Gastrocnemius medialis (tissue), 4 donors: Measurements from ENCODE around the gene TMPRSS9. TPM values are rescaled to one million over a fixed set of nuclear protein-coding genes. Genes with fewer than 3 reads are reported as not detected.

Experiments
- ATAC-seq, 2 donors: fragments of 150-250 bp; one replicate each; pipeline ENCODE4 v1.9.1; 2016
- DNase-seq, 2 donors: peaks; one replicate each; pipeline ENCODE4 v3.0.0-alpha.2; 2019
- H3K27ac ChIP-seq, 4 donors: fragments of 200-600 bp; sonication (generic); 1 replicate in 1 of 4; 2 replicates in 3 of 4; pipeline ENCODE4 v1.5.1; 2016 to 2018; ENCODE audit warnings: mild to moderate bottlenecking in 2 of 4, moderate library complexity in 1 of 4
- H3K27me3 ChIP-seq, 3 donors: fragments of 200-600 bp; sonication (generic) in 2 of 3; 1 replicate in 1 of 3; 2 replicates in 2 of 3; pipeline versions ENCODE4 v1.5.1 to v1.6.0; 2016 to 2019; ENCODE audit warnings: mild to moderate bottlenecking in 1 of 3, moderate library complexity in 1 of 3
- H3K36me3 ChIP-seq, 2 donors: fragments of 200-600 bp; sonication (generic) in 1 of 2; one replicate each; pipeline ENCODE4 v1.5.1; 2017 to 2018
- H3K4me1 ChIP-seq, 2 donors: fragments of 200-600 bp; sonication (generic) in 1 of 2; one replicate each; pipeline ENCODE4 v1.5.1; 2016 to 2017; ENCODE audit warnings: mild to moderate bottlenecking in 2 of 2
- H3K4me3 ChIP-seq, 4 donors: fragments of 200-600 bp; sonication (generic) in 3 of 4; 1 replicate in 1 of 4; 2 replicates in 3 of 4; pipeline ENCODE4 v1.5.1; 2016 to 2019; ENCODE audit warnings: mild to moderate bottlenecking in 2 of 4
- H3K9me3 ChIP-seq, 3 donors: fragments of 200-600 bp; sonication (generic) in 2 of 3; 1 replicate in 1 of 3; 2 replicates in 2 of 3; pipeline ENCODE4 v1.5.1; 2016 to 2019
- CTCF ChIP-seq, 5 experiments: fragments of 450-650 bp in 3 of 5; fragments of 200-600 bp in 2 of 5; sonication (generic) in 2 of 5; IDR thresholded peaks in 4 of 5; conservative IDR thresholded peaks in 1 of 5; 1 replicate in 4 of 5; 2 replicates in 1 of 5; pipeline ENCODE4 v1.5.1; 2016 to 2019; ENCODE audit warnings: antibody characterized with exemption in 5 of 5, mild to moderate bottlenecking in 3 of 5, moderate library complexity in 3 of 5
- POLR2A ChIP-seq, 2 donors: fragments of 450-650 bp; IDR thresholded peaks; one replicate each; pipeline ENCODE4 v1.6.1; 2017; ENCODE audit warnings: antibody characterized with exemption in 2 of 2, mild to moderate bottlenecking in 2 of 2, moderate library complexity in 2 of 2
- in situ Hi-C, 4 donors: fragments of 200-750 bp; cut with MboI; loops; one replicate each; pipeline versions ENCODE4 v1.15.0 to v1.8.0; 2017; ENCODE audit warnings: low sequenced_read_pairs in 4 of 4
- intact Hi-C: fragments of 100-400 bp; cut with DNase I; formaldehyde crosslinking; loops from one replicate; pipeline ENCODE4 v1.15.1; 2023; ENCODE audit warnings: low total_unique reads
- total RNA-seq, 4 donors: library from RNA; depleted of rRNA; stranded (reverse); fragments of >200 nt; gene quantifications; one replicate each; pipeline versions ENCODE4 v1.1.0 to v1.2.3, GENCODE V29; 2016

TMPRSS9 gene
- total RNA-seq, 4 donors from 2014 or later: not detected

DNA sequence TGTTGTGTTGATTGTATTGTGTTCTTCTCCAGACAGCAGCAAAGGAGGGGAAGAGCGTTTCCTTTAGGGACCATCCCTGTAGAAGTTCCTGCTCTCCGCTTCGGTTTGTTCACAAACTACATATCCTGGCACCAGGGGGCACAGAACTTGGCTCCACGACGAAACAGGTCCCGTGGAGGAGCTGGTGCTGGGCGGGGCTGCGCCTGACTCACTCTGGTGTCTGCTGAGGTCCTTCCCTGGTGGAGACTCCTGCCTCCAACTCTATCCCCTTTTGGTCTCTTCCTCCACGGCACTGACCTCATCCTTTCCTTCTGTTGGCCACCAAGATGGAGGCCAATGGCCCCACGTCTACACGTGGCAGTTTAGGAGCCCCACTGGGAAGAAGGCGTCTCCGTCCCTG, 14.7 kb downstream of the TMPRSS9 start:
- no peak for ATAC-seq
- Histone ChIP-seq H3K27ac (no peak overlapping the region), H3K4me3 (no peak overlapping the region), H3K36me3 (no peaks in the 10 kb centered on the region), H3K4me1 (peaks cover 0 to 5% of the 10 kb centered on the region in 2 donors), H3K9me3 (no peaks in the 10 kb centered on the region), H3K27me3 (no peaks in the 10 kb centered on the region)
- intact Hi-C loops: no loop called here
- DNase-seq: no peak
- no peak for TF ChIP-seq POLR2A (IDR thresholded peaks at IDR 0.05)
- no peak for TF ChIP-seq CTCF (IDR thresholded peaks at IDR 0.05 in 4 of 5, conservative IDR thresholded peaks at IDR 0.05 in 1 of 5)
- in situ Hi-C loops: loop anchor here (25.0 kb wide), 1 partner anchor 88 kb away; the partner anchor contains the start of gene PEAK3 (in 4 of the 4)

DNA sequence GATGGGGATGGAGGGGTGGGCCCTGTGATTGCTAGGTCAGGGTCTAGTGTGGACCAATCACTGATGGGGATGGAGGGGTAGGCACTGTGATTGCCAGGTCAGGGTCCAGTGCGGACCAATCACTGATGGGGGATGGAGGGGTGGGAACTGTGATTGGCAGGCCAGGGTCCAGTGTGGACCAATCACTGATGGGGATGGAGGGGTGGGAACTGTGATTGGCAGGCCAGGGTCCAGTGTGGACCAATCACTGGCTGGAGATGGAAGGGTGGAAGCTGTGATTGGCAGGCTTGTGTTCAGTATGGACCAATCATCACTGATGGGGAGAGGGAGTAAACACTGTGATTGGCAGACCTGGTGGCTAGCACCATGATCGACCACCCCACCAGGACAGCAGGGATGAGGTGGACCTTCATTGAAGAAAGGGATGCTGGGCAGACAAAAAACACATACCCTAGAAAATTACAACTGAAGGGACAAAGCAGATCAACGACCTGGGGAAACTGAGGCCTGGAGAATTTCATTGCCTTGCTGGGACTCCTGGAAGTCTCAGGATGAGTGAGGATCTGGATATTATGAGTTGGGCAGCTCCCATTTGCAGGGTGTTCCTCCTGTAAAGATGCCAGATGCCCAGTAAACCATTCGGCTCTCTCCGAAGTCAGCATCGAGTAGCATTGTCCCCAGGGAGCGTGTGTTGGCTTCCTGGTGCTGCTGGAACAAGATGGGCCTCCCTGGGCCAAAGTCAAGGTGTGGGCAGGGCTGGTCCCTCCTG, 15.5 kb downstream of the TMPRSS9 start:
- H3K4me3 ChIP-seq: no peak overlapping the region
- no peak for TF ChIP-seq CTCF (IDR thresholded peaks at IDR 0.05 in 4 of 5, conservative IDR thresholded peaks at IDR 0.05 in 1 of 5)
- no peak for TF ChIP-seq POLR2A (IDR thresholded peaks at IDR 0.05)
- intact Hi-C loops (no loop called here), in situ Hi-C loops (loop anchor here (25.0 kb wide), 1 partner anchor 88 kb away; the partner anchor contains the start of gene PEAK3 (in 4 of the 4))
- no peak for ATAC-seq
- DNase-seq: no peak
- peaks cover 0 to 5% of the 10 kb centered on the region in 2 donors for H3K4me1 ChIP-seq
- H3K36me3 ChIP-seq: no peaks in the 10 kb centered on the region
- H3K9me3 ChIP-seq: no peaks in the 10 kb centered on the region
- H3K27me3 ChIP-seq: no peaks in the 10 kb centered on the region
- no peak overlapping the region for H3K27ac ChIP-seq

DNA sequence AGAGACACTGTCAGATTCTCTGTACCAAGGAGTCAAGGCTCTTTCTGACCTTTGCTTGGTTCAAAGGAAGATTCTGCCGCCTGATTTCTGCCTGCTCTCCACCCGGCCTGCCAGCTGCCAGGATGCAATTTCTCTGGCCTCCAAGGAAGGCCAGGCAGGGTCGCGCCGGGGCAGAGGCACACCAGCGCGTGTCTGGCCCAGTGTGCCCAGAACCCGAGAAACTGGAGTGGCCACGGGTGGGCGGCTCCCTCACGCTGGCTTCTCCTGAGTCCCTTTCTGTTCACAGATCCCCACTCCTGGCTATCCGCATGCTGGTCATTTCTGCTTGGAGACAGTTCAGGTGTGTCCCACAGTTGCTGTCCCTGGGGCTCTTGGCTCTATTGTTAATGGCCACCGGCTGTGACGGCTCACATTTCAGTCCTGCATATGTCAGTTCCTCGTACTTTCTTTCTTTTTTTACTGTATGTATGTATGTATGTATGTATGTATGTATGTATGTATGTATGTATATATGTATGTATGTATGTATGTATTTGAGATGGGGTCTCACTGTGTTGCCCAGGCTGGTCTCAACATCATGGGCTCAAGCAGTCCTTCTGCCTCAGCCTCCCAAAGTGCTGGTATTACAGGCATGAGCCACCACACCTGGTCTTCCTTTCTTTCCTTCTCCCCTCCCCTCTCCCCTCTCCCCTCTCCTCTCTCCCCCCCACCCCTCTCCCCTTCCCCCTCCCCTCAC, 16.9 kb downstream of the TMPRSS9 start:
- in situ Hi-C loops: loop anchor here (25.0 kb wide), 1 partner anchor 90 kb away; the partner anchor contains the start of gene PEAK3 (in 4 of the 4)
- Histone ChIP-seq H3K4me1 (peaks cover 0 to 5% of the 10 kb centered on the region in 2 donors), H3K4me3 (no peak overlapping the region), H3K27ac (no peak overlapping the region), H3K9me3 (no peaks in the 10 kb centered on the region), H3K27me3 (no peaks in the 10 kb centered on the region), H3K36me3 (no peaks in the 10 kb centered on the region)
- intact Hi-C loops: no loop called here
- DNase-seq: no peak
- ATAC-seq: peak in 1 of 2 donors; percentile 33
- TF ChIP-seq POLR2A (IDR thresholded peaks at IDR 0.05) (no peak), CTCF (IDR thresholded peaks at IDR 0.05 in 4 of 5, conservative IDR thresholded peaks at IDR 0.05 in 1 of 5) (no peak)

DNA sequence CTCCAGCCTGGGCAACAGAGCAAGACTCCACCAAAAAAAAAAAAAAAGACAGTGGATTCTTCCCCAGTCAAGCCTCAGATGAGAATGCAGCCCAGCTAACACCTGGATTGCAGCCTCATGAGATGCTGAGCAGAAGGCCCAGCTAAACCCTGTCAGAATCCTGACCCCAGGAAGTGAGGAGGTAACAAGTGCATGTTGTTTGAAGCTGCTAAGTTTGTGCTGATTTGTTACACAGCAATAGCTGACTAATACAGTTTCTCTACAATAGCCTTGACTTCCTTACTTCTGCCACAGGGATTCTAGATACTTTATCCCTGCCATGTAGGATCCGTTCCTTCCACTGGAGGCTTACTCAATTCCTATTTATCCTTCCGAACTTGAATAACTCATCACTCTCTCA, 20.5 kb downstream of the TMPRSS9 start:
- TF ChIP-seq POLR2A (IDR thresholded peaks at IDR 0.05) (no peak), CTCF (IDR thresholded peaks at IDR 0.05 in 4 of 5, conservative IDR thresholded peaks at IDR 0.05 in 1 of 5) (no peak)
- H3K27me3 ChIP-seq: no peaks in the 10 kb centered on the region
- H3K4me3 ChIP-seq: no peak overlapping the region
- no peak for ATAC-seq
- no peaks in the 10 kb centered on the region for H3K36me3 ChIP-seq
- no peak for DNase-seq
- no peak overlapping the region for H3K27ac ChIP-seq
- in situ Hi-C loops: loop anchor here (10.0 to 25.0 kb wide), 2 partner anchors 93 to 226 kb away; partner anchors contain the start of genes PEAK3 (in 4 of the 4) and AP3D1 (in 1 of the 4)
- peaks cover 0 to 5% of the 10 kb centered on the region in 2 donors for H3K4me1 ChIP-seq
- intact Hi-C loops: no loop called here
- no peaks in the 10 kb centered on the region for H3K9me3 ChIP-seq
